DMS53 (cell line): ENCODE measurements around the gene SVOPL.
A peak's percentile ranks its signal among the peaks of the same experiment; 100 is the strongest.

ENCODE experiments used
- DNase-seq: peaks from one replicate; lab custom pipeline; 2025; lab: John Stamatoyannopoulos, UW

The SVOPL gene

GRCh38 chr7:138661069-138661635 is 40.0 kb downstream of the SVOPL start:
- no peak for DNase-seq

GRCh38 chr7:138658889-138659288 is 42.3 kb downstream of the SVOPL start:
- peak; percentile 16 for DNase-seq

- DNase-seq: no peak
Observed at GRCh38 chr7:138657854-138658386, 43.2 kb downstream of the SVOPL start.

GRCh38 chr7:138656952-138657351 is 44.2 kb downstream of the SVOPL start:
- DNase-seq: no peak

- no peak for DNase-seq
Observed at GRCh38 chr7:138654616-138655015, 46.5 kb downstream of the SVOPL start.

GRCh38 chr7:138649506-138649905 is 51.7 kb downstream of the SVOPL start:
- no peak for DNase-seq

GRCh38 chr7:138645284-138645683 is 55.9 kb downstream of the SVOPL start:
- DNase-seq: peak; percentile 48

- DNase-seq: no peak
Observed at GRCh38 chr7:138632826-138633602, 68.1 kb downstream of the SVOPL start.

- DNase-seq: no peak
Observed at GRCh38 chr7:138632384-138632783, 68.8 kb downstream of the SVOPL start.

GRCh38 chr7:138630059-138630610 is 71.0 kb downstream of the SVOPL start:
- no peak for DNase-seq

- DNase-seq: no peak
Observed at GRCh38 chr7:138627361-138627760, 73.8 kb downstream of the SVOPL start.

- DNase-seq: no peak
Observed at GRCh38 chr7:138626846-138627245, 74.3 kb downstream of the SVOPL start.

GRCh38 chr7:138625849-138626230 is 75.3 kb downstream of the SVOPL start:
- peak; percentile 99 for DNase-seq

- peak; percentile 68 for DNase-seq
Observed at GRCh38 chr7:138625084-138625848, 75.9 kb downstream of the SVOPL start.

GRCh38 chr7:138622841-138623240 is 78.3 kb downstream of the SVOPL start:
- DNase-seq: no peak

- DNase-seq: peak; percentile 69
Observed at GRCh38 chr7:138618933-138619332, 82.2 kb downstream of the SVOPL start.

GRCh38 chr7:138618506-138618905 is 82.7 kb downstream of the SVOPL start:
- DNase-seq: no peak

GRCh38 chr7:138616085-138616484 is 85.1 kb downstream of the SVOPL start:
- DNase-seq: no peak

GRCh38 chr7:138613630-138614029 is 87.5 kb downstream of the SVOPL start:
- peak; percentile 62 for DNase-seq

- no peak for DNase-seq
Observed at GRCh38 chr7:138610671-138611170, 90.4 kb downstream of the SVOPL start.

GRCh38 chr7:138608275-138608674 is 92.9 kb downstream of the SVOPL start:
- no peak for DNase-seq
